Activated CD8-positive, alpha-beta memory T cell treated with anti-CD3 and anti-CD28 coated beads for 1 hour (primary cell): ENCODE results near the gene GDI2.
"Not testable (repeated sequence)": the region's sequence is repeated elsewhere in the genome, so short reads cannot be mapped to it uniquely, and the experiment has no call there.

Experiments used
- DNase-seq, 2 donors: peaks; one replicate each; pipeline ENCODE4 v3.0.0-alpha.2; 2020; ENCODE audit warnings: low read depth in 1 of 2; ENCODE audit errors: extremely low read depth in 1 of 2

GDI2 gene

GRCh38 chr10:5828725-5829124 is 15.5 kb upstream of the GDI2 start:
- no peak for DNase-seq

- DNase-seq = no peak
These were observed 14.6 kb upstream of the GDI2 start for GRCh38 chr10:5827841-5828240.

GRCh38 chr10:5826511-5826910 is 13.3 kb upstream of the GDI2 start:
- DNase-seq = not testable (repeated sequence)

- DNase-seq = no peak
These were observed 5.7 kb upstream of the GDI2 start for GRCh38 chr10:5818894-5819293.

- no peak for DNase-seq
These were observed 4.8 kb upstream of the GDI2 start for GRCh38 chr10:5818048-5818331.

GRCh38 chr10:5817322-5818047 is 4.3 kb upstream of the GDI2 start:
- no peak for DNase-seq

GRCh38 chr10:5816170-5816569 is 2.9 kb upstream of the GDI2 start:
- DNase-seq = no peak

GRCh38 chr10:5814110-5815107 is 1.2 kb upstream of the GDI2 start:
- no peak for DNase-seq

GRCh38 chr10:5813091-5813340 is 218 bp downstream of the GDI2 start:
- DNase-seq = no peak

GRCh38 chr10:5812283-5813090 is 747 bp downstream of the GDI2 start:
- DNase-seq = peak in 1 of 2 donors; percentile 12

GRCh38 chr10:5811387-5811821 is 1.8 kb downstream of the GDI2 start:
- no peak for DNase-seq

GRCh38 chr10:5810225-5810624 is 3.0 kb downstream of the GDI2 start:
- DNase-seq = no peak

- DNase-seq = no peak
These were observed 3.6 kb downstream of the GDI2 start for GRCh38 chr10:5809527-5810154.

GRCh38 chr10:5808783-5809392 is 4.3 kb downstream of the GDI2 start:
- DNase-seq = not testable (repeated sequence)

- DNase-seq = no peak
These were observed 6.5 kb downstream of the GDI2 start for GRCh38 chr10:5806745-5807144.

- DNase-seq = no peak
These were observed 7.5 kb downstream of the GDI2 start for GRCh38 chr10:5805711-5806110.

GRCh38 chr10:5805260-5805659 is 8.0 kb downstream of the GDI2 start:
- no peak for DNase-seq

- DNase-seq = no peak
These were observed 8.8 kb downstream of the GDI2 start for GRCh38 chr10:5804386-5804785.

- DNase-seq = no peak
These were observed 12.5 kb downstream of the GDI2 start for GRCh38 chr10:5800782-5801181.

- no peak for DNase-seq
These were observed 19.0 kb downstream of the GDI2 start for GRCh38 chr10:5794236-5794635.

GRCh38 chr10:5789626-5790025 is 23.6 kb downstream of the GDI2 start:
- DNase-seq = no peak
